GM12878 (cell line): Measurements from ENCODE around the gene HIBCH. TPM values are rescaled to one million over a fixed set of nuclear protein-coding genes. Genes with fewer than 3 reads are reported as not detected.

Source experiments
- BCLAF1 ChIP-seq: fragments of 450-650 bp; IDR thresholded peaks from 2 replicates; pipeline ENCODE4 v1.6.1; 2017; ENCODE audit warnings: antibody characterized with exemption, mild to moderate bottlenecking, moderate library complexity
- CHD4 ChIP-seq: fragments of 200-600 bp; sonication (generic); IDR thresholded peaks from 2 replicates; pipeline ENCODE4 v1.6.1; 2016; ENCODE audit warnings: mild to moderate bottlenecking
- HDGF ChIP-seq: fragments of 450-650 bp; IDR thresholded peaks from 2 replicates; pipeline ENCODE4 v1.6.1; 2016; ENCODE audit warnings: antibody characterized with exemption
- PRDM15 ChIP-seq: fragments of 450-650 bp; formaldehyde crosslinking; IDR thresholded peaks from 2 replicates; pipeline ENCODE4 v1.4.0; 2020; ENCODE audit warnings: mild to moderate bottlenecking, moderate library complexity
- SUPT20H ChIP-seq: IDR thresholded peaks from 2 replicates; pipeline ENCODE4 v1.6.1; 2011; ENCODE audit warnings: low read depth, mild to moderate bottlenecking, low read length, moderate library complexity, borderline replicate concordance; ENCODE audit not compliant: control insufficient read depth
- ZNF384 ChIP-seq: IDR thresholded peaks from 2 replicates; pipeline ENCODE4 v1.6.1; 2012; ENCODE audit warnings: low read depth, mild to moderate bottlenecking, low read length, improper control_type of control experiment, borderline replicate concordance
- polyA plus RNA-seq, 11 experiments: library from polyadenylated mRNA; depleted of rRNA in 4 of 11; unstranded in 6 of 11; stranded (reverse) in 5 of 11; fragments of >200 nt; fragmentation: Nextera tagmentation in 4 of 11; fragmentation: Illumina TruSeq in 1 of 11; extraction: Ambion mirVana in 4 of 11; extraction: Trizol in 1 of 11; gene quantifications; 1 replicate in 1 of 11; 2 replicates in 10 of 11; pipeline versions ENCODE4 v1.2.1 to v1.2.3, GENCODE V29; 2011 to 2016; ENCODE audit warnings: inconsistent platforms in 2 of 11, missing spikeins in 2 of 11, low read depth in 1 of 11
- total RNA-seq, 4 experiments: library from RNA; depleted of rRNA in 3 of 4; stranded (reverse); fragments of >200 nt in 3 of 4; fragmentation: Illumina TruSeq in 1 of 4; extraction: Trizol in 1 of 4; gene quantifications; 2 replicates each; pipeline versions ENCODE4 v1.2.1 to v1.2.3, GENCODE V29; 2013 to 2021

The HIBCH gene
- total and polyA plus RNA-seq, 10 of the 15 experiments (the other 5 are each of a cell fraction or from before 2014, with no cell fraction given) = 22.3 to 81.0 (median 37.4) TPM

GRCh38 chr2:190200603-190201002 lies 119.0 kb downstream of the HIBCH start (continued):
- no peak for TF ChIP-seq PRDM15 (CRISPR knock-in tag)
- TF ChIP-seq HDGF = no peak
- no peak for TF ChIP-seq SUPT20H
- no peak for TF ChIP-seq ZNF384
- TF ChIP-seq CHD4 = no peak
- no peak for TF ChIP-seq BCLAF1
